Measurements from ENCODE around the gene ABCG4. TPM values are rescaled to one million over a fixed set of nuclear protein-coding genes. Genes with fewer than 3 reads are reported as not detected.

The ABCG4 gene
- total RNA-seq, 4 donors from 2014 or later: not detected

- TF ChIP-seq CTCF (IDR thresholded peaks at IDR 0.05; ENCODE audit: low read depth): no peak
Observed at GRCh38 chr11:119106564-119107537, 42.0 kb upstream of the ABCG4 start, which contains the start of gene C2CD2L. TSS of gene C2CD2L (plus strand) at chr11:119107344. CDS start at chr11:119107742, 398 bp downstream.

GRCh38 chr11:119107538-119108145 is 41.2 kb upstream of the ABCG4 start:
- TF ChIP-seq CTCF (IDR thresholded peaks at IDR 0.05; ENCODE audit: low read depth): no peak

- TF ChIP-seq CTCF (IDR thresholded peaks at IDR 0.05; ENCODE audit: low read depth): no peak
Observed at GRCh38 chr11:119108146-119108856, 40.6 kb upstream of the ABCG4 start.

GRCh38 chr11:119108857-119109221 is 40.0 kb upstream of the ABCG4 start:
- no peak for TF ChIP-seq CTCF (IDR thresholded peaks at IDR 0.05; ENCODE audit: low read depth)

- TF ChIP-seq CTCF (IDR thresholded peaks at IDR 0.05; ENCODE audit: low read depth): no peak
Observed at GRCh38 chr11:119109843-119110242, 39.0 kb upstream of the ABCG4 start.

GRCh38 chr11:119110439-119110838 is 38.4 kb upstream of the ABCG4 start:
- TF ChIP-seq CTCF (IDR thresholded peaks at IDR 0.05; ENCODE audit: low read depth): no peak
